ENCODE measurements around the gene KIF6.

GRCh38 chr6:39615622-39616021 lies 109.6 kb downstream of the KIF6 start:
- TF ChIP-seq CTCF (conservative IDR thresholded peaks at IDR 0.05; ENCODE audit: low read depth, low read length), result no peak
- no peak for TF ChIP-seq EZH2 (IDR thresholded peaks at IDR 0.05; ENCODE audit: borderline replicate concordance, low read depth, low read length, poor library complexity, severe bottlenecking)
